HepG2 (cell line): ENCODE data around the gene PAX4. TPM values are rescaled to one million over a fixed set of nuclear protein-coding genes. Genes with fewer than 3 reads are reported as not detected.

Experiments used
- ATF7-NPFF ChIP-seq: sonication (generic); formaldehyde crosslinking; IDR thresholded peaks from 2 replicates; pipeline ENCODE4 v1.8.1; 2023; ENCODE audit warnings: mild to moderate bottlenecking, low read depth, missing genetic modification reagents, moderate library complexity
- CCDC6 ChIP-seq: sonication (generic); formaldehyde crosslinking; IDR thresholded peaks from 2 replicates; pipeline ENCODE4 v1.8.1; 2022; ENCODE audit warnings: mild to moderate bottlenecking, missing genetic modification reagents, moderate library complexity
- CENPX ChIP-seq: sonication (generic); formaldehyde crosslinking; IDR thresholded peaks from 2 replicates; pipeline ENCODE4 v1.9.0; 2021; ENCODE audit warnings: mild to moderate bottlenecking, missing genetic modification reagents, moderate library complexity
- IKZF4 ChIP-seq: sonication (generic); formaldehyde crosslinking; IDR thresholded peaks from 2 replicates; pipeline ENCODE4 v1.5.1; 2020; ENCODE audit warnings: borderline replicate concordance, mild to moderate bottlenecking, low read depth, missing genetic modification reagents; ENCODE audit errors: not compliant biosample characterization
- KLF16 ChIP-seq, 2 experiments: sonication (generic) in 1 of 2; formaldehyde crosslinking in 1 of 2; IDR thresholded peaks; 2 replicates each; pipeline versions ENCODE4 v1.6.1 to v1.8.0; 2016 to 2023; ENCODE audit warnings: missing genetic modification reagents in 2 of 2, missing compliant biosample characterization in 1 of 2
- MZF1 ChIP-seq: sonication (generic); formaldehyde crosslinking; IDR thresholded peaks from 2 replicates; pipeline ENCODE4 v1.8.1; 2023; ENCODE audit warnings: mild to moderate bottlenecking, missing genetic modification reagents, borderline replicate concordance
- NR3C1 ChIP-seq: sonication (generic); formaldehyde crosslinking; IDR thresholded peaks from 2 replicates; pipeline ENCODE4 v1.4.0; 2020; ENCODE audit warnings: missing genetic modification reagents
- PLRG1 ChIP-seq: fragments of 450-650 bp; conservative IDR thresholded peaks from 2 replicates; pipeline ENCODE4 v1.6.1; 2016
- POLR2AphosphoS2 ChIP-seq: IDR thresholded peaks from 2 replicates; pipeline ENCODE4 v1.6.1; 2011; ENCODE audit warnings: low read depth, low read length, improper control_type of control experiment
- SRSF9 ChIP-seq: fragments of 200-400 bp; formaldehyde crosslinking; IDR thresholded peaks from 2 replicates; pipeline ENCODE4 v1.6.1; 2018; ENCODE audit warnings: borderline replicate concordance, mild to moderate bottlenecking, low read depth, low read length; ENCODE audit not compliant: insufficient read depth, poor library complexity, severe bottlenecking
- TBX3 ChIP-seq: fragments of 450-650 bp; IDR thresholded peaks from 2 replicates; pipeline ENCODE4 v1.6.1; 2017; ENCODE audit warnings: antibody characterized with exemption, mild to moderate bottlenecking, inconsistent platforms, borderline replicate concordance
- TCF7L2 ChIP-seq: IDR thresholded peaks from 2 replicates; pipeline ENCODE4 v1.6.1; 2011; ENCODE audit warnings: mild to moderate bottlenecking, low read depth, low read length, moderate library complexity
- WIZ ChIP-seq: sonication (generic); formaldehyde crosslinking; IDR thresholded peaks from 2 replicates; pipeline ENCODE4 v1.5.1; 2020; ENCODE audit warnings: mild to moderate bottlenecking, missing genetic modification reagents
- ZBTB21 ChIP-seq: sonication (generic); formaldehyde crosslinking; IDR thresholded peaks from 2 replicates; pipeline ENCODE4 v1.4.0; 2020; ENCODE audit warnings: missing genetic modification reagents
- ZBTB33 ChIP-seq: sonication (generic); formaldehyde crosslinking; IDR thresholded peaks from 2 replicates; pipeline ENCODE4 v1.4.0; 2020; ENCODE audit warnings: missing genetic modification reagents
- ZMAT5 ChIP-seq: sonication (generic); formaldehyde crosslinking; IDR thresholded peaks from 2 replicates; pipeline ENCODE4 v1.5.0; 2020; ENCODE audit warnings: mild to moderate bottlenecking, low read depth, missing genetic modification reagents, borderline replicate concordance
- ZNF275 ChIP-seq: sonication (generic); formaldehyde crosslinking; IDR thresholded peaks from 2 replicates; pipeline ENCODE4 v1.8.0; 2022; ENCODE audit warnings: missing genetic modification reagents, mild to moderate bottlenecking, inconsistent platforms, borderline replicate concordance
- ZNF431 ChIP-seq: sonication (generic); formaldehyde crosslinking; IDR thresholded peaks from 2 replicates; pipeline ENCODE4 v1.9.0; 2022; ENCODE audit warnings: missing genetic modification reagents, low read depth, mild to moderate bottlenecking, borderline replicate concordance
- ZNF484 ChIP-seq: sonication (generic); formaldehyde crosslinking; IDR thresholded peaks from 2 replicates; pipeline ENCODE4 v1.5.1; 2020; ENCODE audit warnings: mild to moderate bottlenecking, low read depth, missing genetic modification reagents, borderline replicate concordance
- ZNF576 ChIP-seq: sonication (generic); formaldehyde crosslinking; IDR thresholded peaks from 2 replicates; pipeline ENCODE4 v1.4.0; 2020; ENCODE audit warnings: mild to moderate bottlenecking, missing genetic modification reagents
- ZNF766 ChIP-seq: sonication (generic); formaldehyde crosslinking; IDR thresholded peaks from 2 replicates; pipeline ENCODE4 v1.5.0; 2020; ENCODE audit warnings: missing genetic modification reagents, borderline replicate concordance
- polyA plus RNA-seq, 8 experiments: library from polyadenylated mRNA; depleted of rRNA in 3 of 8; stranded (reverse) in 7 of 8; unstranded in 1 of 8; fragments of >200 nt; fragmentation: Illumina TruSeq in 4 of 8; extraction: Trizol in 4 of 8; gene quantifications; 2 replicates each; pipeline versions ENCODE4 v1.2.1 to v1.2.3, GENCODE V29; 2011 to 2016; ENCODE audit warnings: low read depth in 4 of 8, missing spikeins in 1 of 8, mixed read lengths in 1 of 8; ENCODE audit not compliant: insufficient read depth in 1 of 8
- total RNA-seq, 5 experiments: library from RNA; depleted of rRNA; stranded (reverse); fragments of >200 nt; fragmentation: Illumina TruSeq; extraction: Trizol; gene quantifications; 2 replicates each; pipeline ENCODE4 v1.2.3, GENCODE V29; 2016; ENCODE audit warnings: low read depth in 1 of 5
- TF ChIP-seq, protein P1 (sequence below): sonication (generic); formaldehyde crosslinking; IDR thresholded peaks from 2 replicates; pipeline ENCODE4 v1.8.0; 2023; ENCODE audit warnings: mild to moderate bottlenecking, missing genetic modification reagents
- TF ChIP-seq, protein P2 (sequence below): sonication (generic); formaldehyde crosslinking; IDR thresholded peaks from 2 replicates; pipeline ENCODE4 v1.9.0; 2021; ENCODE audit warnings: missing genetic modification reagents, mild to moderate bottlenecking, borderline replicate concordance

The PAX4 gene
- total and polyA plus RNA-seq, 2 of the 13 experiments (the other 11 are each of a cell fraction or from before 2014, with no cell fraction given), result not detected

- TF ChIP-seq, protein P1, sequence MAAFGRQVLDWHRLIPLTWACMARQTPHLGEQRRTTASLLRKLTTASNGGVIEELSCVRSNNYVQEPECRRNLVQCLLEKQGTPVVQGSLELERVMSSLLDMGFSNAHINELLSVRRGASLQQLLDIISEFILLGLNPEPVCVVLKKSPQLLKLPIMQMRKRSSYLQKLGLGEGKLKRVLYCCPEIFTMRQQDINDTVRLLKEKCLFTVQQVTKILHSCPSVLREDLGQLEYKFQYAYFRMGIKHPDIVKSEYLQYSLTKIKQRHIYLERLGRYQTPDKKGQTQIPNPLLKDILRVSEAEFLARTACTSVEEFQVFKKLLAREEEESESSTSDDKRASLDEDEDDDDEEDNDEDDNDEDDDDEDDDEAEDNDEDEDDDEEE (CRISPR knock-in tag), result 0 out of 2 replicates have a peak, but pooled peaks have one; percentile 66
- TF ChIP-seq TBX3 (no peak), KLF16 (CRISPR knock-in tag; IDR thresholded peaks at IDR 0.05) (no peak), WIZ (no peak), SRSF9 (no peak), ATF7-NPFF (CRISPR knock-in tag) (no peak), ZBTB33 (CRISPR knock-in tag) (0 out of 2 replicates have a peak, but pooled peaks have one; percentile 4), MZF1 (CRISPR knock-in tag) (no peak), CENPX (CRISPR knock-in tag) (no peak), ZBTB21 (CRISPR knock-in tag) (no peak), ZMAT5 (CRISPR knock-in tag) (no peak), CCDC6 (CRISPR knock-in tag) (no peak), POLR2AphosphoS2 (no peak), ZNF431 (no peak), TCF7L2 (no peak), PLRG1 (no peak), IKZF4 (CRISPR knock-in tag) (no peak), NR3C1 (CRISPR knock-in tag) (no peak), ZNF484 (CRISPR knock-in tag) (no peak), ZNF275 (no peak), ZNF766 (no peak), ZNF576 (CRISPR knock-in tag) (no peak)
- TF ChIP-seq, protein P2, sequence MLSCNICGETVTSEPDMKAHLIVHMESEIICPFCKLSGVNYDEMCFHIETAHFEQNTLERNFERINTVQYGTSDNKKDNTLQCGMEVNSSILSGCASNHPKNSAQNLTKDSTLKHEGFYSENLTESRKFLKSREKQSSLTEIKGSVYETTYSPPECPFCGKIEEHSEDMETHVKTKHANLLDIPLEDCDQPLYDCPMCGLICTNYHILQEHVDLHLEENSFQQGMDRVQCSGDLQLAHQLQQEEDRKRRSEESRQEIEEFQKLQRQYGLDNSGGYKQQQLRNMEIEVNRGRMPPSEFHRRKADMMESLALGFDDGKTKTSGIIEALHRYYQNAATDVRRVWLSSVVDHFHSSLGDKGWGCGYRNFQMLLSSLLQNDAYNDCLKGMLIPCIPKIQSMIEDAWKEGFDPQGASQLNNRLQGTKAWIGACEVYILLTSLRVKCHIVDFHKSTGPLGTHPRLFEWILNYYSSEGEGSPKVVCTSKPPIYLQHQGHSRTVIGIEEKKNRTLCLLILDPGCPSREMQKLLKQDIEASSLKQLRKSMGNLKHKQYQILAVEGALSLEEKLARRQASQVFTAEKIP (CRISPR knock-in tag), result no peak
These were observed 33.1 kb upstream of the PAX4 start (continued) for GRCh38 chr7:127650847-127651555.
